ENCODE results near the gene BMP6.

The BMP6 gene

GRCh38 chr6:7901780-7902179 lies 175.9 kb downstream of the BMP6 start:
- H3K9ac ChIP-seq (ENCODE audit: low read length), result no peak overlapping the region

DNA sequence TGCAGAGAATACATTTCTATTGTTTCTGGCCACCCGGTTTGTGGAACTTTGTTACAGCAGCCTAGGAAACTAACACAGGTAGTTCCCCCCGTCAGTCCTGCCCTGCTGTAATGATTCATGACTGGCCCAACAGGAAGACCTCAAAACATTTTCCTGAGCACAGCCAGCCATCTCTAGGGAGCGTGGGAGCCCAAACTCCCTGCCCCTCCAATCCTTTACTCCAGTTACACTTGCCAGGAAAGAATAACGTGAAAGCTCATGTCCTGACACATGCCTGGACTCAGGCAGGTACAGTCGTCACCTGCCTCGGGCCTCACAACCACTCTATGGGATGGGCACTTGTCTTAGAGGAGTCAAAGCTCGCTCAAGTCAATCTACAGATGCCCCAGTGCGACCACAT lies 176.3 kb downstream of the BMP6 start:
- Histone ChIP-seq H2BK12ac (ENCODE audit: low read length) (no peak overlapping the region), H3K4ac (ENCODE audit: low read depth, low read length) (no peak overlapping the region), H4K12ac (ENCODE audit: low read depth, low read length) (no peak overlapping the region), H3K9ac (ENCODE audit: low read length) (no peak overlapping the region), H3K27ac (ENCODE audit: low read depth, low read length) (no peak overlapping the region), H3K9me3 (ENCODE audit: insufficient read depth, low read depth, low read length) (no peaks in the 10 kb centered on the region), H3K23ac (ENCODE audit: low read length) (peak overlapping the region; percentile 12), H3K4me2 (ENCODE audit: low read length) (no peak overlapping the region), H2AFZ (ENCODE audit: insufficient read depth, low read length, poor library complexity) (no peak overlapping the region), H2BK5ac (ENCODE audit: low read depth, low read length, poor library complexity) (no peak overlapping the region), H3K14ac (ENCODE audit: low read length) (no peak overlapping the region), H3K4me1 (ENCODE audit: control insufficient read depth in 1 of 2, insufficient read depth in 2 of 2, low read length in 2 of 2) (no peaks in the 10 kb centered on the region), H3K4me3 (ENCODE audit: low read depth, low read length) (no peak overlapping the region), H4K91ac (ENCODE audit: low read depth, low read length) (no peak overlapping the region), H3K18ac (ENCODE audit: low read length) (no peak overlapping the region), H3K79me1 (ENCODE audit: low read length) (no peaks in the 10 kb centered on the region), H3K36me3 (ENCODE audit: control insufficient read depth in 1 of 2, insufficient read depth in 2 of 2, low read length in 2 of 2) (peaks cover 41 to 70% of the 10 kb centered on the region in 2 experiments), H3K27me3 (ENCODE audit: insufficient read depth, low read length) (no peaks in the 10 kb centered on the region), H3K79me2 (ENCODE audit: control insufficient read depth, insufficient read depth, low read length, poor library complexity) (no peaks in the 10 kb centered on the region), H4K8ac (ENCODE audit: low read depth, low read length) (no peak overlapping the region), H2BK120ac (ENCODE audit: insufficient read depth, low read length, poor library complexity) (no peak overlapping the region), H2AK5ac (ENCODE audit: low read length) (no peak overlapping the region)
- WGBS (ENCODE audit: extremely low coverage, insufficient coverage, insufficient read length), result no CpG with 5 or more reads among the region's 8 CpGs
- DNase-seq, result no peak

More at GRCh38 chr6:7901780-7902179, 175.9 kb downstream of the BMP6 start:
- Histone ChIP-seq H3K79me2 (ENCODE audit: control insufficient read depth, insufficient read depth, low read length, poor library complexity) (no peaks in the 10 kb centered on the region), H4K91ac (ENCODE audit: low read depth, low read length) (no peak overlapping the region), H3K14ac (ENCODE audit: low read length) (no peak overlapping the region), H3K4me3 (ENCODE audit: low read depth, low read length) (no peak overlapping the region), H4K12ac (ENCODE audit: low read depth, low read length) (no peak overlapping the region), H3K9me3 (ENCODE audit: insufficient read depth, low read depth, low read length) (no peaks in the 10 kb centered on the region), H2BK5ac (ENCODE audit: low read depth, low read length, poor library complexity) (no peak overlapping the region), H3K4me2 (ENCODE audit: low read length) (no peak overlapping the region), H2BK120ac (ENCODE audit: insufficient read depth, low read length, poor library complexity) (no peak overlapping the region), H3K23ac (ENCODE audit: low read length) (no peak overlapping the region), H3K27me3 (ENCODE audit: insufficient read depth, low read length) (no peaks in the 10 kb centered on the region), H3K4me1 (ENCODE audit: control insufficient read depth in 1 of 2, insufficient read depth in 2 of 2, low read length in 2 of 2) (no peaks in the 10 kb centered on the region), H3K18ac (ENCODE audit: low read length) (no peak overlapping the region), H3K79me1 (ENCODE audit: low read length) (no peaks in the 10 kb centered on the region), H3K4ac (ENCODE audit: low read depth, low read length) (no peak overlapping the region), H2BK12ac (ENCODE audit: low read length) (no peak overlapping the region), H4K8ac (ENCODE audit: low read depth, low read length) (no peak overlapping the region), H3K27ac (ENCODE audit: low read depth, low read length) (no peak overlapping the region), H2AK5ac (ENCODE audit: low read length) (no peak overlapping the region), H3K36me3 (ENCODE audit: control insufficient read depth in 1 of 2, insufficient read depth in 2 of 2, low read length in 2 of 2) (peaks cover 41 to 68% of the 10 kb centered on the region in 2 experiments), H2AFZ (ENCODE audit: insufficient read depth, low read length, poor library complexity) (no peak overlapping the region)
- no peak for DNase-seq
- WGBS (ENCODE audit: extremely low coverage, insufficient coverage, insufficient read length), result no CpG with 5 or more reads among the region's 4 CpGs

GRCh38 chr6:7902867-7903266 lies 177.0 kb downstream of the BMP6 start:
- Histone ChIP-seq H3K4me2 (ENCODE audit: low read length) (no peak overlapping the region), H3K4ac (ENCODE audit: low read depth, low read length) (no peak overlapping the region), H2BK120ac (ENCODE audit: insufficient read depth, low read length, poor library complexity) (no peak overlapping the region), H3K4me3 (ENCODE audit: low read depth, low read length) (no peak overlapping the region), H3K36me3 (ENCODE audit: control insufficient read depth in 1 of 2, insufficient read depth in 2 of 2, low read length in 2 of 2) (peaks cover 41 to 66% of the 10 kb centered on the region in 2 experiments), H3K79me1 (ENCODE audit: low read length) (no peaks in the 10 kb centered on the region), H3K9me3 (ENCODE audit: insufficient read depth, low read depth, low read length) (no peaks in the 10 kb centered on the region), H3K27me3 (ENCODE audit: insufficient read depth, low read length) (no peaks in the 10 kb centered on the region), H2BK12ac (ENCODE audit: low read length) (no peak overlapping the region), H2AFZ (ENCODE audit: insufficient read depth, low read length, poor library complexity) (no peak overlapping the region), H3K18ac (ENCODE audit: low read length) (no peak overlapping the region), H2BK5ac (ENCODE audit: low read depth, low read length, poor library complexity) (no peak overlapping the region), H3K4me1 (ENCODE audit: control insufficient read depth in 1 of 2, insufficient read depth in 2 of 2, low read length in 2 of 2) (no peaks in the 10 kb centered on the region), H3K14ac (ENCODE audit: low read length) (no peak overlapping the region), H4K91ac (ENCODE audit: low read depth, low read length) (no peak overlapping the region), H3K9ac (ENCODE audit: low read length) (no peak overlapping the region), H3K27ac (ENCODE audit: low read depth, low read length) (no peak overlapping the region), H2AK5ac (ENCODE audit: low read length) (no peak overlapping the region), H4K12ac (ENCODE audit: low read depth, low read length) (no peak overlapping the region), H4K8ac (ENCODE audit: low read depth, low read length) (no peak overlapping the region), H3K23ac (ENCODE audit: low read length) (no peak overlapping the region), H3K79me2 (ENCODE audit: control insufficient read depth, insufficient read depth, low read length, poor library complexity) (no peaks in the 10 kb centered on the region)
- DNase-seq, result no peak
- WGBS (ENCODE audit: extremely low coverage, insufficient coverage, insufficient read length), result no CpG with 5 or more reads among the region's 1 CpG

- H2AK5ac ChIP-seq (ENCODE audit: low read length), result no peak overlapping the region
- H4K12ac ChIP-seq (ENCODE audit: low read depth, low read length), result no peak overlapping the region
- H3K9ac ChIP-seq (ENCODE audit: low read length), result no peak overlapping the region
- H3K4ac ChIP-seq (ENCODE audit: low read depth, low read length), result no peak overlapping the region
- H3K4me1 ChIP-seq (ENCODE audit: control insufficient read depth in 1 of 2, insufficient read depth in 2 of 2, low read length in 2 of 2), result no peaks in the 10 kb centered on the region
- no peak overlapping the region for H3K4me3 ChIP-seq (ENCODE audit: low read depth, low read length)
- peaks cover 2% of the 10 kb centered on the region for H3K79me2 ChIP-seq (ENCODE audit: control insufficient read depth, insufficient read depth, low read length, poor library complexity)
- peaks cover 34 to 59% of the 10 kb centered on the region in 2 experiments for H3K36me3 ChIP-seq (ENCODE audit: control insufficient read depth in 1 of 2, insufficient read depth in 2 of 2, low read length in 2 of 2)
- H2BK120ac ChIP-seq (ENCODE audit: insufficient read depth, low read length, poor library complexity), result no peak overlapping the region
- no peak overlapping the region for H2BK5ac ChIP-seq (ENCODE audit: low read depth, low read length, poor library complexity)
- no peak overlapping the region for H3K27ac ChIP-seq (ENCODE audit: low read depth, low read length)
- no peak overlapping the region for H2BK12ac ChIP-seq (ENCODE audit: low read length)
- no peaks in the 10 kb centered on the region for H3K27me3 ChIP-seq (ENCODE audit: insufficient read depth, low read length)
- no peak overlapping the region for H3K4me2 ChIP-seq (ENCODE audit: low read length)
- H3K23ac ChIP-seq (ENCODE audit: low read length), result no peak overlapping the region
- WGBS (ENCODE audit: extremely low coverage, insufficient coverage, insufficient read length), result no CpG with 5 or more reads among the region's 3 CpGs
- H4K91ac ChIP-seq (ENCODE audit: low read depth, low read length), result no peak overlapping the region
- no peaks in the 10 kb centered on the region for H3K9me3 ChIP-seq (ENCODE audit: insufficient read depth, low read depth, low read length)
- no peak overlapping the region for H2AFZ ChIP-seq (ENCODE audit: insufficient read depth, low read length, poor library complexity)
- H4K8ac ChIP-seq (ENCODE audit: low read depth, low read length), result no peak overlapping the region
- no peaks in the 10 kb centered on the region for H3K79me1 ChIP-seq (ENCODE audit: low read length)
- no peak overlapping the region for H3K14ac ChIP-seq (ENCODE audit: low read length)
- H3K18ac ChIP-seq (ENCODE audit: low read length), result no peak overlapping the region
- DNase-seq, result no peak
These were observed 177.8 kb downstream of the BMP6 start for GRCh38 chr6:7903673-7904072.

Measured in trophoblast cell (in vitro differentiated cells and primary cell).